HG03558 (cell line): Measurements from ENCODE around the gene LAYN.

ENCODE experiments used
- ATAC-seq: cut with Tn5 transposase; IDR thresholded peaks from one replicate; pipeline ENCODE4 v1.9.1; 2021; ENCODE audit warnings: moderate number of reproducible peaks; ENCODE audit not compliant: unreplicated experiment; ENCODE audit errors: extremely low read depth

Gene LAYN

DNA sequence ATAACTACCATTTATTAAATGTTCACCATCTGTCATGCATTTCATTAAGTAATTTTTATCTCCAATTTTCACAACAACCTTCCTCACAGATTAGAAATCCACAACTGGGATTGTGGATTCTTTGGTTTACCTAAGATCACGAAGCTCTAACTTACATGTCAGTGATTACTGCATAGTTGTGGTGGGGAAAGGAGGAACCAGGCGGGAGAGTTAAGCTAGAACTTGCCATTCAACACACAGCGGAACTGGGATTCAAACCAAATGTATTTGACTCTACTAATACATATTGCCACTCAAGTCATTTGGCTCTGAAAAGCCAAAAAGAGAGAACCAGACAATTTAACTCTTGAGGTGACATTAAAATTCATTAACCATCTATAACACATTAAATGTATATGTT lies 10.4 kb upstream of the LAYN start:
- ATAC-seq, result no peak

DNA sequence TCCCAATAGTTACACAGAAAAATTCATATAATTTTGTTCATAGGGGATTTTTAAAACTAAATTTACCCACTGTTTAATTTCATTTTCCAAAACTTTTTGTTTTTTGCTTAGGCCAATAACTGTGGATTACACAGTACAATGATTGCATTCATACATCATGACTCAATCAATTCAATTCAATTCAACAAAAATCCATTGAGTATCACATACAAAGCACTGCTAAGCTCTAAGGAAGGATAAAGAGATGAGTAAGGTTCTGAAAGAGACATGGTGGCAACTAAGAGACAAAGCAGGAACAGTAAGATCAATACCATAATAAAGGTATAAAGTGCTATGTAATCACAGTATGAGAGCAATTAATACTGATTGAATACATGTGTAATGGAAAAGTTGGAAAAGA lies 9.4 kb upstream of the LAYN start:
- ATAC-seq, result no peak

DNA sequence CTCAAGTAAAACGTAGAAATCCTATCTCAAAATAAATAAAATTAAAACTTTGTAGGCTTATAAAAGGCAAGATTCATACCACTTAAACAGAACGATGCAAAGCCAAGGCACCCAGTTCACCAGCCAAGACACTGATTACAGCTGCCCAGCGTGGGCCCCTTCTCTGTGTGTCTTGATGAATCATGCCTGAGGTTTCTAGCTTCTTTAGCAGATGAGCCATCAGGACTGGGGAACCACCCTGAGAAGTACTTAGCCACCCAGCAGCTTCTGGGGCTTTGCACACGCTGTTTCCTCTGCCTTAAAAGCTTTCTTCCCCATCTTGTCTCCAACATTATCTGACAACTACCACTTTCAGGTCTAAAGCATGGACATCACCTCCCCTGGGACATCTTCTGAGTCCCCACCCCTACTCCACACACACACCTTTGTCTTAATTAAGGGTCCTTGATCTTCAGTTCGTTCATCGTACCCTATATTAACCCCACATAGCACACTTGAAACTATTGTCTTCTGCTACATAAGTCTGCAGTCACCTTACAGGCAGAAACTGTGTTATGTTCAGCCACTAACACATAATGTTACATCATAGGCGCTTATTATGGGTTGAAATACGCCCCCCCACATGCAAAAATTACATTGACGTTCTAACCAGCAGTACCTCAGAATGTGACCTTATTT lies 8.7 kb upstream of the LAYN start:
- no peak for ATAC-seq

DNA sequence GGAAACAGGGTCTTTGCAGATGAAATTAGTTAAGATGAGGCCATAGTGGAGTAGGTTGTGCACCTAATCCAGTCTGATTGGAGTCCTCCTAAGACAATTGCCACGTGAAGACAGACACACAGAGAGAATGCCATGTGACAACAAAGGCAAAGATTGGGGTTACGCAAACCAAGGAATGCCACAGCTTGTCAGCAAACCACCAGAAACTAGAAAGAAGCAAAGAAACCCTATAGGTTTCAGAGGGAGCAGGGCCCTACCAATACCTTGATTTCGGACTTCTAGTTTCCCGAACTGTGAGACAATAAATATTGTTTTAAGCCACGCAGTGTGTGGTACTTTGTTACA lies 8.2 kb upstream of the LAYN start:
- no peak for ATAC-seq

DNA sequence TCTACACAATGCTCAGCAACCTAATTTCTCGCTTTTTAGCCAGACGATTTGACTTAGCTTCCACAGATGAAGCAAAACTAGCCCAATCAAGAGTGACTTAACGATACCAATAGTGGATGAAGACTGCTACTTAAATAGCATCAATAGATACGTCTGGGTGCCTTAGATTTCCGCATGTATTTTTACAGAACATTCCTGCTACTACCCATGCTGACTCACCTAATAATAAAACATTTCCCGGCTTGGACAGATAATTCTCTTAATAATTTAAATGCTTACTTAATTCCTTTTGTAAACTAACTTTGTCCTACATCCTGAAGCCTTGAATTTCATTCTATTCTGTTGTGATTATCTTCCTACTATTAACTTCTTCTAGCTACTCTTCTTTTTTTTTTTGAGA lies 5.2 kb upstream of the LAYN start:
- no peak for ATAC-seq

DNA sequence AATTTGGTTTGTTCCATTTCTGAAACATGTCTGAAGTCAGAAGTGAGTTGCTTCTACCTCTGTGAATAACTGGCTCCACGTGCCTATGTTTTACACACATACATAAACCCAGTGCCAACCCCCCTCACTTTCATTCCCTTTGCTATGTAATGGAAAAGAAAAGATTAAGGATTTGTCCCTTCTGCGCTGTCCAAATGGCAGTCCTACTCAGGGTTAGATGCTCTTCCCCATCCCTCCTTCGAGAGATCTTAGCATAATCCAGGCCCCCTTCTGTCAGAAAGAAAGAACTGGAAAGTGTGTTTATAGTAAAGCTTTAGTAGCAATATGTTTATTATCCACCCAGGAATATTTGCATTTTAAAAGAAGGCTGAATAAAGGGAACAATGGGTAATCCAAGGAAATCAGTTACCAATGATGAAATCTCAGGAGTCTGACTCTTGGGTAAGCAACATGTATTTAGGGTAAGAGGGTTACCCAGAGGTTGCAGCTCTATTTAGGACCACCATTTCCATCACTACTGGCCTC lies 3.1 kb upstream of the LAYN start:
- no peak for ATAC-seq

DNA sequence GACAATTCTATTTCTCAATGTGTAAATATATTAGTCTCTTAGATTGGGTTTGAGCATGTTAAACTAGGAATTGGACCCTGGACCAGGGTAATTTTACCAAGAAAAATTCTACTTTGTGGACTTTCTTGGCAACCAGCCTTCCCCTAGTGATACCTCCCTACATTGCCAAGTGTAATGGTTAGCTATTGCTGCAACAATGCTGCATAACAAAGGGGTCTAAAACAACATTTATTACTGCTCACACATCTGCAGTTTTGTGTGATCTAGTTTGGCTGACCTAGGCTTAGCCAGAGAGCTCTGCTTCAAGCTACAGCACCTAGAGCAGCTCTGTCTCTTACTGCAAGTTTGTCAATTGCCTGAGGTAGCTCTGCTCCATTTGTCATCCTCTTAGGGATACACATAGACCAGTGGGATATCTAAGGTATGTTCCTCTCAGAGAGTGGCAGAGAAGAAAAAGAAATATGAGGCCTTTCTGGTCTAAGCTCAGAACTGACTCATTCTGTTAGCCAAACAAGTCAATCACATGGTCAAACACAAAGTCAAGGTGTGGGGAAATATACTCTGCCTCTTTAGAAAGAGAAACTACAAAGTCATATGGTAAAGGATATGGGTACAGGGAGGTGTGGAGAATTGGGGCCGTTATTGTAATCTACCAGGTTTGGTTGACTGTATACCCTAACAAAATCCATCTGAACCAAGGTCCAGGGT lies 2.0 kb upstream of the LAYN start:
- ATAC-seq, result no peak

DNA sequence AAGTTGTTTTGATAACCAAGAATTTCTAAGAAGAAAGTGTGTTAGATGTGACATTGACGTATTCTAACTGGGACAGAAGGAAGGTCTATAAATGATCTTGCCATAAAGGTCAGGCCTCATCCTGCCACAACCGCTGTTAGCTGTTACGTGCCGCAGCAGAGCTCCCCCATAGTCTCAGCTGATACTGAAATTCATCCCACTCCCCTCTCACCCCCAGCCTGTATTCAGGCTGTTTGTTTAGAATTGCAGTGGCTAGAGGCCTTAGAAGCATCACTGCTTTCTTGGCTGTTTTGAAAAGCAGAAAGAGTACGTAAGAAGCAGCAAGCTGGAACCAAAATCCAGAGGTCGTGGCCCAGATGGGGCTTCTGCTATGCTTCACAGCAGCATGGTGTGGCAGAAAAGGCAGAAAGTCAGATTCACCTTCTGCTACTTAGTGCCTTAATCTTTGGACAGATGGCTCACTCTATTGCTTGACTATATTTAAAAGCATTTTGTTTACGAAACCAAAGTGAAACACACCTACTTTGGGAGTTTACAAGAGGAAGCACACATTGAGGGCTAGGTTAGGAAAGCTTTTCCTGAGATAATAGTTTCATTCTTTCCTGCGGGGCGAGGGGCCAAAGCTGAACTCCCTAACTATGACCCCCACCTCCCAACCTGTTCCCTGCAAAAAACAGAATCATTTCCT lies 950 bp upstream of the LAYN start:
- ATAC-seq, result no peak

DNA sequence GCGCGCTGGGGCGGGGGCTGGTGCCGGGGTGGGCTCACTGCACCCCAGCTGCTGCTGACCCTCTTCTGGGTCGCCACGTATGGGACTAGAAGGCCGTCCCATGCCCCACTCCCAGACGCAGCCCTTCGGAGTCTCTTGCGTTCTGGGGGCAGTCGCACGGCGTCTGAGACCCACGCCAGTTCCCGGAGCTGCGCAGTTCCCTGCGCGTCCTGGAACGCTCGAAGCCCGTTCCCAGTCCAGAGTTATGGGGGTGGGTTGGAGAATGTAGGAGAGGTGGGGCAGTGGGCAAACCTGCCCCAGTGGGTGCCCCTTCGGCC lies 375 bp downstream of the LAYN start:
- ATAC-seq, result no peak

DNA sequence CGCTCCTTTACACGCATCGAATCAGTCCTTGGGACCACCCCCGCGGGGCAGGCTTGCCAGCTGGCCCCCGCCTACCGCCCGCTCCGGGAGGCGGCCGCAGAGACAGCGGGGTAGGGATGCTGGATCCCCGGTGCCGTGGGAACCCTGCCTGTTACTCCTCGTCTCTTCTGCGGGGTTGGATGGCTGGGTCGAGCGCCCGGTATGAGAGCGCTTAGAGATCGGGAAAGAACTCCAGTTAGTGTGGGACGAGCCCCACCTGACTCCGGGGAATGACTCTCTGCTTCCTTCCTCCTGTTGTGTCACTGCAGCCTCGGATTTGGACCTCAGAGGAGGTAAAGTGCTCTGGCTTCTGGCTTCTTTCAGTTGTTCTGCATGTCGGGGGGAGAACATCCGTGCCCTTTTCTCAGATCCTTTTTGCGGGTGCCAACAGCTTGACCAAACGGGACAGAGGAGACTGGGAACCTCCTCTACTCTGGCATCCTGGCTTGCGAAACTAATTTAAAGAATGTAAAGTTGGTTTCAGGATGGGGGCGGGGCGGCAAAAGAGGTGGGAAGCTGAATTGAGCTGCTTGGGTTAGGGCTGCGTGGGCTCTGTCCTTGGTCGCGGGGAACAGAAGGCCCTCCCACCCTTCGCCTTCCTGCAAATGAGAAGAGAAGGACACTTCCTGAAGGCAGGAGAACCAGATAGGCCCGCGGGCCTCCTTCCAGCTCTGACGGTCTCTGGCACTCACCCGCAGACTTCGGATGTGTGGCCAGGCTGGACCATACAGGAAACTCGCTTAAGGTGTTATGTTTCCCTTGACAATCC lies 938 bp downstream of the LAYN start:
- ATAC-seq, result no peak

DNA sequence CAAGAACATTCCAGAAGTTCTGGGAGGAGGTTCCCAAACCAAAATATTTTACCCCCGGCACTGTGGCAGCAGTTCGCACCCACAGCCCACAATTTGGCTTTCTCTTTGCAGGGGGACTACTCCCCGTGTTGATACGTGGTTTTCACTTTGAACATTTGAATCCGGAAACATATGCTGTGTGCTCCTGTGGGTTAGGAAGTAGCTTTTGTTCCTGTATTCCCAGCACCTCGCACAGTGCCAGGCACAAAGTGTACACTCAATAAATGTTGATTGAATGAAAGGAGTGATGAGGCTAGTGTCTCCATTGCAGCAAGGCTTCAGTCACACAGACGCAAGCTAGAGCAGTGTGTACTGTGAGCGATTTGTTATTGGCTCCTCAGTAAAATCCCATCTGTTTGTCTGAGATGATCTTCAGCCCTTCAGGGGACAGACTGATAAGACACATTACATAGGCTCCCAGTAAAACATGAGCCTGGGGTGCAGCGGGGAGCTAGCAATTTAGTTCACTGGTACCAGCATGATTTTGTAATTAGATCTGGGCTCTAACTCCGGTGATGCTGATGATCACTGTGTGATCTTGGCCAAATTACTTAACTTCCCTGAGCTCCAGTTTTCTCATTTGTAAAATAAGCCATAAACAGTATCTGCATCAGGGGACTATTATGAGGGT lies 2.2 kb downstream of the LAYN start:
- no peak for ATAC-seq

DNA sequence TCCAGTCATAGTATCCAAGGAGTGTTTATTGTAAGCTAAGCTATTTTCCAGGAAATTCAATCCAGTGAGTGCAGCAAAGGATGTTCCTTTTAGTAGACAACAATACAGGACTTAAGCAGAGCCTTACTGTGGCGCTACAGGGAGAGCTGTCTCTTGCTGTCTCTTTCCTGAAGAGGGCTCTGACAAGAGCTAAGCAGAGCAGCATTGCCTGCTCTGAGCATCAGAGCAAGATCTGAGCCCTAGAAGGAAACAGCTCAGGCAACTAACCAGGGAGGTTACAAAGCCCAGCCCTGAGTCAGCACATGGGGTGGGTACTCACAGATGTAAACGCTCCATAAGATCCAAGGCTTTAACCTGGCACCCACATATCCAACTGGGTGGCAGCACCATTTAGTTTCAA lies 8.0 kb downstream of the LAYN start:
- ATAC-seq, result no peak

DNA sequence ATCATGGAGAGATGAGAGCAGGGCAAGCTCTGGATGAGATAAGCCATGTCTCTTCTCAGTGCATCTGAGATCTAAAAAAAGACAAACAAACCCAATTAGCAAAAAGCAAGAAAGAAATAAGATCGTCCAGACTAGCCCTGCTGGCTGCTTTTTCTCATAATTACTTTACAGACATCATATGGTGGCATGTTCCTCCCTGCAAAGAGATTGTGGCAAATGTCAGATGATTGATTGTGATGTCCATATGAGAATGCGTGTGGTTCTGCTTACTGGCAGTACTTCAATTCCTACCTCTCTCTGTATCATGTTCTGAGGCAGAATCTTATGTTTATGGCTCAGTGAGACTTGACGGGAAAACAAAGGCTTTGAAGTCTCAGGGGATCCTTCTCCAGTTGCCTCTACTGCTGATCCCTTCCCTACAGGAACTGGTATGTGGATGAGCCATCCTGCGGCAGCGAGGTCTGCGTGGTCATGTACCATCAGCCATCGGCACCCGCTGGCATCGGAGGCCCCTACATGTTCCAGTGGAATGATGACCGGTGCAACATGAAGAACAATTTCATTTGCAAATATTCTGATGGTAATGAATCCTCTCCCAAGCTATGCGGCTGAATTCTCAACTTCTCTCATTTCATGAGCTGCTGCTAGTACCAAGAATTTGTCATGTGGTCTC lies 8.8 kb downstream of the LAYN start:
- no peak for ATAC-seq

DNA sequence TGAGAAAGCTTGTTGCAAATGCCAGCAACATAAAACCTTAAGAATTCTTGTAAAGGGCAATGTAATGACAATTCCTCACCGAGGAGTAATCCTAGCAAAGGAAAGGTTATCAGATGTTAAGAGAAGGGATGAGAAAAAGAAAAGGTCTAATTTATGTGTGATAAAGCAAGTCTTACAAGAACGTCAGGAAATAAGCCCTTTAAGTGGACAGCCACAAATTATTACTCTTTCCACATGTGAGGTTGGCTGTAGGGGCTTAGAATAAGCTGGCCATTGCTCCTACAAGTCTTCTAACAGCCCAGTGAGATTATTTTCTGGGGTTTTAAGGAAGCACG lies 9.3 kb downstream of the LAYN start:
- no peak for ATAC-seq

DNA sequence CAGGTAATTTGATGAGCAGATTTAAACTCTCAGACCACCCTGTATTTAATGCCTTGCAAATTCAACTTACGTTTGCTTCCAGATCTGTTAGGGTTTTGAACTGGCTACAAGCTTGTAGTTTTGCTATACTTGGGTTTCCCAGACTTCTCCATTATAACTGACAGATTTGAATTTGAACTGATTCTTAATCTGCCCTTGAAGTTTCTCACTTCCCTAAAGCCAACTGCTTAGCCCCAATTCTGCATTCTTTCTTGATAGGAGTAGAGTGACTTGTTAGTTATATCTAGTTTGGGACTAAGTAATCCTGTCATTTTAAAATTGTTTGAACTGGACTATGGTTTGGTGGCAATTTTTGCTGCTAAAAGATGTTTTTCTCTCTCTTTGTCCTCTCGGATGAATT lies 9.7 kb downstream of the LAYN start:
- no peak for ATAC-seq

DNA sequence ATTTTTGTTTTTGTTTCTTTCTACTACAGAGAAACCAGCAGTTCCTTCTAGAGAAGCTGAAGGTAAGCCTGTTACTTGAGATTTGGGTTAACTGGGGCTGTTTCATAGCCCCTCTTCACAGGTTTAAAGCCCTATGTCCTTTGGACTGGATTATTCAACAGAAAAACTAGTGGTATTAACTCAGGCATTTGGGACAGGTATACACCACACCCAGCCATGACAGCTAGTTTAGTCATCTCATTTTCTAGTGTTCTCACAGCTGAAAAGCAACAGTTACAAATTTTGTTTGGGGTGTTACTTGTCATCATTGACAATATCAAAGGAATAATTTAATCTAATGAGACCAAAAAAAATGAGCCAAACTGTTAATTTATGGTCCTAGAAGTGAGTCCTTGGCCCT lies 14.0 kb downstream of the LAYN start:
- ATAC-seq, result no peak

DNA sequence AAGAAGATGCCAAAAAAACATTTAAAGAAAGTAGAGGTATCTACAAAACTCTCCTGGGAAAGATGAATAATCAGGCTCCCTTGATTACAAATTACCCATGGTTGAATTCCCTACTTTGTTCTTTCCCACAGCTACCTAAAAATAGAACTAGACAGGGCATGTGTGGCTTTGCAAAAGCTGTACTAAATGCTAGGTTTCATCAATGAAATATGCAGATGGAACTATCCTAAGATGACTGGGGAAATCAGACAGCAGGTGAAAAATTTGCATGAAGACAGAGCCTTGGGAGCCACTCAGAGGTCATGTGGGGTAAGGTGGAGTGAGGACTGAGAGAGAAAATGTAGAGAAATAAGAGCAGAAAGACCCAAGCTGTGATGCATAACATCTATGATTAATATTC lies 14.7 kb downstream of the LAYN start:
- ATAC-seq, result no peak

DNA sequence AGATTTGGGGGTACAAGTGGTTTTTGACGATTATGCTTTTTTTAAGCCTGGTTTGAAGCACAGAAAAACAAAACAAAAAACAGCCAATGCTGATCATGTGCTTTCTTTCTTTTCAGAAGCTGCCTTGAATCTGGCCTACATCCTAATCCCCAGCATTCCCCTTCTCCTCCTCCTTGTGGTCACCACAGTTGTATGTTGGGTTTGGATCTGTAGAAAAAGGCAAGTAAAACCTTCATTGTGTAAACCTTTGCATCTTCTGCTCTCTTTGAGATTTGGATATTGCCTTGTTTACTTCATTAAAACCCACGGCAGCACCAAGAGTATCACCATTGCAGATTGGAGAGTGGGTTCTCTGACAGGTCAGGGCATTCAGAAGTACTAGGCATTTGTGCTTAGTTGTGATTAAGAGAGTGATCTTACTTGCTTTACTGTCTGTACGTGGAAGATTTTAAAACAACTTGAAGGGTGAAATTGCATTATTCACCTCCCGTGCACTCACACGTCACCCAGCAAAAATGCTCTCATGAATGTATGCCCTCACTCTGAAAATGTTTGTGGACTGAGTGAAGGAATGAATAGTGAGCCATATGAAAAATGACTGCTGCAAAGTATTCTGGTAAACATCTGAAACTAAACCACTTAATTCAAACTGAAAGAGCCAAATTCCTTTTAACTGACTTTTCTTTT lies 17.0 kb downstream of the LAYN start:
- ATAC-seq, result no peak

DNA sequence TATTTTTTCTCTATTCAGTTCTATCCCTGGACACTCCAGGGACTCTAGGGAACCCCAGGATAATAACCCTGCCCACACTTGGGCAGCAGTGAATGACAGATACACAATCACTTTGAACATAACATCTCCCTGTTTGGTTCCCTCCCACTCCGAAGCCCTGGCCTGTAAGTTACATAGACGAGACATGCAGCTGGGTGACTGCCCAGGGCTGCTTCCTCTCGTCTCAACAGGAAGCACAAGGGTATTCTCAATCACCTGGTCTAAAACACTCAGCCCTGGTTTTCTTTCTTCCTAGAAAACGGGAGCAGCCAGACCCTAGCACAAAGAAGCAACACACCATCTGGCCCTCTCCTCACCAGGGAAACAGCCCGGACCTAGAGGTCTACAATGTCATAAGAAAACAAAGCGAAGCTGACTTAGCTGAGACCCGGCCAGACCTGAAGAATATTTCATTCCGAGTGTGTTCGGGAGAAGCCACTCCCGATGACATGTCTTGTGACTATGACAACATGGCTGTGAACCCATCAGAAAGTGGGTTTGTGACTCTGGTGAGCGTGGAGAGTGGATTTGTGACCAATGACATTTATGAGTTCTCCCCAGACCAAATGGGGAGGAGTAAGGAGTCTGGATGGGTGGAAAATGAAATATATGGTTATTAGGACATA lies 19.4 kb downstream of the LAYN start:
- no peak for ATAC-seq
